ENCODE measurements around the gene RNF207. TPM values are rescaled to one million over a fixed set of nuclear protein-coding genes. Genes with fewer than 3 reads are reported as not detected.

The RNF207 gene
- total RNA-seq, 1 experiment from 2014 or later: not detected

- H2AFZ ChIP-seq (ENCODE audit: low read length): no peak overlapping the region
- H3K27me3 ChIP-seq (ENCODE audit: low read length): no peaks in the 10 kb centered on the region
- peak; percentile 95 for DNase-seq
- peak overlapping the region; percentile 60 for H3K4me2 ChIP-seq (ENCODE audit: low read depth, low read length, poor library complexity, severe bottlenecking)
- H3K9me3 ChIP-seq (ENCODE audit: low read length): no peaks in the 10 kb centered on the region
- H3K79me2 ChIP-seq (ENCODE audit: low read length): no peaks in the 10 kb centered on the region
- peaks cover 12% of the 10 kb centered on the region for H4K20me1 ChIP-seq (ENCODE audit: insufficient read depth, low read depth, low read length)
- H3K27ac ChIP-seq (ENCODE audit: low read length): no peak overlapping the region
- H3K4me1 ChIP-seq (ENCODE audit: low read length): peaks cover 15% of the 10 kb centered on the region
- H3K9me2 ChIP-seq (replicated peaks; ENCODE audit: insufficient read depth, low read length): no peaks in the 10 kb centered on the region
- no peaks in the 10 kb centered on the region for H3K36me3 ChIP-seq (ENCODE audit: insufficient read depth, low read length)
- peak overlapping the region; percentile 45; the same call in 1 of the 2 replicates for H3K4me3 ChIP-seq (ENCODE audit: low read length)
- no peak overlapping the region for H3K9ac ChIP-seq (ENCODE audit: low read length)
Observed at GRCh38 chr1:6245086-6245868, 39.4 kb downstream of the RNF207 start.

- Histone ChIP-seq H3K27ac (ENCODE audit: low read length) (no peak overlapping the region), H3K27me3 (ENCODE audit: low read length) (no peaks in the 10 kb centered on the region), H3K79me2 (ENCODE audit: low read length) (no peaks in the 10 kb centered on the region), H3K4me1 (ENCODE audit: low read length) (peaks cover 15% of the 10 kb centered on the region), H3K9me3 (ENCODE audit: low read length) (no peaks in the 10 kb centered on the region), H4K20me1 (ENCODE audit: insufficient read depth, low read depth, low read length) (peaks cover 12% of the 10 kb centered on the region), H3K4me3 (ENCODE audit: low read length) (peak overlapping the region; percentile 45; the same call in 1 of the 2 replicates), H3K9me2 (replicated peaks; ENCODE audit: insufficient read depth, low read length) (no peaks in the 10 kb centered on the region), H3K4me2 (ENCODE audit: low read depth, low read length, poor library complexity, severe bottlenecking) (peak overlapping the region; percentile 60), H2AFZ (ENCODE audit: low read length) (no peak overlapping the region), H3K9ac (ENCODE audit: low read length) (no peak overlapping the region), H3K36me3 (ENCODE audit: insufficient read depth, low read length) (no peaks in the 10 kb centered on the region)
- DNase-seq: peak; percentile 88
Observed at GRCh38 chr1:6245869-6246496, 40.1 kb downstream of the RNF207 start.

GRCh38 chr1:6246497-6247467, 40.9 kb downstream of the RNF207 start:
- H3K27ac ChIP-seq (ENCODE audit: low read length): no peak overlapping the region
- H2AFZ ChIP-seq (ENCODE audit: low read length): no peak overlapping the region
- H3K79me2 ChIP-seq (ENCODE audit: low read length): no peaks in the 10 kb centered on the region
- H3K27me3 ChIP-seq (ENCODE audit: low read length): no peaks in the 10 kb centered on the region
- H3K4me1 ChIP-seq (ENCODE audit: low read length): peaks cover 15% of the 10 kb centered on the region
- no peak overlapping the region for H3K4me3 ChIP-seq (ENCODE audit: low read length)
- H3K4me2 ChIP-seq (ENCODE audit: low read depth, low read length, poor library complexity, severe bottlenecking): peak overlapping the region; percentile 60
- peaks cover 12% of the 10 kb centered on the region for H4K20me1 ChIP-seq (ENCODE audit: insufficient read depth, low read depth, low read length)
- H3K9ac ChIP-seq (ENCODE audit: low read length): no peak overlapping the region
- H3K9me3 ChIP-seq (ENCODE audit: low read length): no peaks in the 10 kb centered on the region
- no peaks in the 10 kb centered on the region for H3K36me3 ChIP-seq (ENCODE audit: insufficient read depth, low read length)
- no peaks in the 10 kb centered on the region for H3K9me2 ChIP-seq (replicated peaks; ENCODE audit: insufficient read depth, low read length)
- peak; percentile 92 for DNase-seq

- Histone ChIP-seq H3K27ac (ENCODE audit: low read length) (no peak overlapping the region), H3K27me3 (ENCODE audit: low read length) (no peaks in the 10 kb centered on the region), H2AFZ (ENCODE audit: low read length) (no peak overlapping the region), H4K20me1 (ENCODE audit: insufficient read depth, low read depth, low read length) (peaks cover 12% of the 10 kb centered on the region), H3K79me2 (ENCODE audit: low read length) (no peaks in the 10 kb centered on the region), H3K9me2 (replicated peaks; ENCODE audit: insufficient read depth, low read length) (no peaks in the 10 kb centered on the region), H3K9ac (ENCODE audit: low read length) (no peak overlapping the region), H3K4me1 (ENCODE audit: low read length) (peaks cover 15% of the 10 kb centered on the region), H3K4me2 (ENCODE audit: low read depth, low read length, poor library complexity, severe bottlenecking) (no peak overlapping the region), H3K36me3 (ENCODE audit: insufficient read depth, low read length) (no peaks in the 10 kb centered on the region), H3K4me3 (ENCODE audit: low read length) (no peak overlapping the region), H3K9me3 (ENCODE audit: low read length) (no peaks in the 10 kb centered on the region)
- DNase-seq: no peak
Observed at GRCh38 chr1:6247651-6248050, 41.7 kb downstream of the RNF207 start.

- Histone ChIP-seq H3K79me2 (ENCODE audit: low read length) (no peaks in the 10 kb centered on the region), H4K20me1 (ENCODE audit: insufficient read depth, low read depth, low read length) (peaks cover 12% of the 10 kb centered on the region), H2AFZ (ENCODE audit: low read length) (no peak overlapping the region), H3K9me3 (ENCODE audit: low read length) (no peaks in the 10 kb centered on the region), H3K9me2 (replicated peaks; ENCODE audit: insufficient read depth, low read length) (no peaks in the 10 kb centered on the region), H3K4me1 (ENCODE audit: low read length) (peaks cover 15% of the 10 kb centered on the region), H3K4me2 (ENCODE audit: low read depth, low read length, poor library complexity, severe bottlenecking) (no peak overlapping the region), H3K27ac (ENCODE audit: low read length) (no peak overlapping the region), H3K27me3 (ENCODE audit: low read length) (no peaks in the 10 kb centered on the region), H3K36me3 (ENCODE audit: insufficient read depth, low read length) (no peaks in the 10 kb centered on the region), H3K4me3 (ENCODE audit: low read length) (no peak overlapping the region), H3K9ac (ENCODE audit: low read length) (no peak overlapping the region)
- DNase-seq: no peak
Observed at GRCh38 chr1:6248161-6248776, 42.4 kb downstream of the RNF207 start.

- H3K4me2 ChIP-seq (ENCODE audit: low read depth, low read length, poor library complexity, severe bottlenecking): no peak overlapping the region
- H3K27me3 ChIP-seq (ENCODE audit: low read length): no peaks in the 10 kb centered on the region
Observed at GRCh38 chr1:6248932-6249738, 43.2 kb downstream of the RNF207 start.

More at GRCh38 chr1:6248932-6249738, 43.2 kb downstream of the RNF207 start:
- Histone ChIP-seq H3K9me2 (replicated peaks; ENCODE audit: insufficient read depth, low read length) (no peaks in the 10 kb centered on the region), H2AFZ (ENCODE audit: low read length) (no peak overlapping the region), H3K4me1 (ENCODE audit: low read length) (peaks cover 15% of the 10 kb centered on the region), H3K4me3 (ENCODE audit: low read length) (no peak overlapping the region), H3K79me2 (ENCODE audit: low read length) (no peaks in the 10 kb centered on the region), H3K9ac (ENCODE audit: low read length) (no peak overlapping the region), H3K36me3 (ENCODE audit: insufficient read depth, low read length) (no peaks in the 10 kb centered on the region), H4K20me1 (ENCODE audit: insufficient read depth, low read depth, low read length) (peaks cover 12% of the 10 kb centered on the region), H3K27ac (ENCODE audit: low read length) (no peak overlapping the region), H3K9me3 (ENCODE audit: low read length) (no peaks in the 10 kb centered on the region)
- no peak for DNase-seq

Measured in Karpas-422 (cell line).